Measurements from ENCODE around the gene MORN5.

MORN5 gene

GRCh38 chr9:122144836-122145591, 14.7 kb upstream of the MORN5 start:
- no peak for DNase-seq

GRCh38 chr9:122145592-122145863, 14.2 kb upstream of the MORN5 start:
- DNase-seq = no peak

GRCh38 chr9:122151267-122151828, 8.4 kb upstream of the MORN5 start:
- DNase-seq = no peak

GRCh38 chr9:122155796-122156195, 3.9 kb upstream of the MORN5 start:
- DNase-seq = no peak

GRCh38 chr9:122158202-122158601, 1.5 kb upstream of the MORN5 start:
- DNase-seq = no peak

- no peak for DNase-seq
These were observed 178 bp downstream of the MORN5 start for GRCh38 chr9:122159925-122160246.

GRCh38 chr9:122162415-122162814, 2.7 kb downstream of the MORN5 start:
- DNase-seq = no peak

GRCh38 chr9:122164286-122164685, 4.6 kb downstream of the MORN5 start:
- DNase-seq = no peak

GRCh38 chr9:122168356-122168755, 8.6 kb downstream of the MORN5 start:
- no peak for DNase-seq

- no peak for DNase-seq
These were observed 12.4 kb downstream of the MORN5 start for GRCh38 chr9:122172131-122172530.

GRCh38 chr9:122173670-122174069, 14.0 kb downstream of the MORN5 start:
- DNase-seq = no peak

- no peak for DNase-seq
These were observed 17.2 kb downstream of the MORN5 start for GRCh38 chr9:122176916-122177315.

- no peak for DNase-seq
These were observed 19.5 kb downstream of the MORN5 start for GRCh38 chr9:122179054-122179689.

- no peak for DNase-seq
These were observed 20.0 kb downstream of the MORN5 start for GRCh38 chr9:122179690-122180074.

GRCh38 chr9:122180633-122181032, 20.9 kb downstream of the MORN5 start:
- peak; percentile 79 for DNase-seq

GRCh38 chr9:122183501-122183900, 23.8 kb downstream of the MORN5 start:
- DNase-seq = no peak

- no peak for DNase-seq
These were observed 24.8 kb downstream of the MORN5 start for GRCh38 chr9:122184551-122184950.

GRCh38 chr9:122186301-122186700, 26.6 kb downstream of the MORN5 start:
- no peak for DNase-seq

- no peak for DNase-seq
These were observed 27.2 kb downstream of the MORN5 start for GRCh38 chr9:122186777-122187470.

- DNase-seq = no peak
These were observed 28.7 kb downstream of the MORN5 start for GRCh38 chr9:122188369-122188768.

- no peak for DNase-seq
These were observed 31.1 kb downstream of the MORN5 start for GRCh38 chr9:122190597-122191381.

GRCh38 chr9:122191584-122191983, 31.9 kb downstream of the MORN5 start:
- no peak for DNase-seq

- DNase-seq = no peak
These were observed 32.7 kb downstream of the MORN5 start for GRCh38 chr9:122192261-122192875.
